Measurements from ENCODE around the gene PIK3R2.

PIK3R2 gene

DNA sequence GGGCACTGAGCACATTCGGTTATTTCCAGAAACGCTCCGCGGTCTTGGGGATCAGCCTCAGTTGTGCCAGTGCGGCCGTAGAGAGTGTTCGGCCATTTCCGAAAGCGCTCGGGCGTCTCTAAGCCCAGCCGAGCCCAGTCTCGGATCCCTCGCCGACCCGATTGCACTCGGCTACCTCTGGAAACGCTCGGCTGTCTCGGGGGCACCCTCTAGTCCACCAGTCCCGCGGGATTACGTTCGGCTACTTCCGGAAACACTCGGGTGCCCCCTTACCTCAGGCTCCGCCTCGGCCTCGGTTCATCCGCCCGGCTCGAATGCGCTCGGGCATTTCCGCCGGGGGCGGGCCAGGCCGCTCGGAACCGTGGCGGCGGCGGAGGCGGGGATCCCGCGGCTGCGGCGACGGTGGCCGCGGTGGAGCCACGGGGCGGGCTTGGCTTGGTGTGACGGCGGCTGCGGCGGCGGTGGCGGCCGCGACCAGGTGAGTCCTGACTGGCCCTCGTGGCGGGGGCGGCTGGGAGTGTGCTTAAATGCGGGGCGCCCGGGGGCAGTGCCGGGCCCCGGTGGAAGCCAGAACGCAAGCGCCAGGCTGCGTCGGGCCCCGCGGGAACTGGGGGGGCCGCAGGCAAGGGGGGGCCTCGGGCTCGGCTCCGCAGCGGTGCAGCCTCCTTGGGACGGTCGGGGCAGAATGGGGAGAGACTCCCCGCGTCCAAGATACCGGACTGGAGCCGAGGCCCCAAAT, at the start of gene PIK3R2:
Gene PIK3R2, plus strand, starts transcription at position 347 of the 739 bp plus-strand sequence. CDS start 2,717 bp downstream, outside the sequence.
- in situ Hi-C loops (cut with HindIII; ENCODE audit: low sequenced_read_pairs) = no loop called here

DNA sequence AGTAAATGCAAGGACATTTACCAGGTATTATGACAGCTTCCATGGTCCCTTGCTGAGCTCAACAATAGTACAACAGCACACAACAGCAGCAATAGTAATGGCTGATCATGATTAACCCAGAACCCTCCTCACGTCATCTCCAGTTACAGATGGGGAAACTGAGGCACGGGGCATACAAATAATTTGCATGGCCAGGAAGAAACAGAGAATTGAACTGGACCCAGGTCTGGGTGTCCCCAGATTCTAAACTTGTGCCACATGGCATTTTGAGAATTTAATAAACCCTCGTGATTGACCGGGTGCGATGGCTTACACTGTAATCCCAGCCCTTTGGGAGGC, 48.2 kb upstream of the PIK3R2 start:
- in situ Hi-C loops (cut with HindIII; ENCODE audit: low sequenced_read_pairs) = loop anchor here (10.0 kb wide), 1 partner anchor 80 kb away; no protein-coding TSS in a partner anchor

DNA sequence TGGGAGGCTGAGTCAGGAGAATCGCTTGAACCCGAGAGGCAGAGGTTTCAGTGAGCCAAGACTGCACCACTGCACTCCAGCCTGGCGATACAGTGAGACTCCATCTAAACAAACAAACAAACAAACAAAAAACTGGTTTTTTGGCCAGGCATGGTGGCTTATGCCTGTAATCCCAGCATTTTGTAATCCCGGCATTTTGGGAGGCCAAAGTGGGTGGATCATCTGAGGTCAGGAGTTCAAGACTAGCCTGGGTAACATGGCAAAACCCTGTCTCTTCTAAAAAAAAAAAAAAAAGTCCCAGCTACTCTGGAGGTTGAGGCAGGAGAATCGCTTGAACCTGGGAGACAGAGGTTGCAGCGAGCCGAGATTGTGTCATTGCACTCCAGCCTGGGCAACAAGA, 47.7 kb upstream of the PIK3R2 start:
- in situ Hi-C loops (cut with HindIII; ENCODE audit: low sequenced_read_pairs) = loop anchor here (10.0 kb wide), 1 partner anchor 80 kb away; no protein-coding TSS in a partner anchor

DNA sequence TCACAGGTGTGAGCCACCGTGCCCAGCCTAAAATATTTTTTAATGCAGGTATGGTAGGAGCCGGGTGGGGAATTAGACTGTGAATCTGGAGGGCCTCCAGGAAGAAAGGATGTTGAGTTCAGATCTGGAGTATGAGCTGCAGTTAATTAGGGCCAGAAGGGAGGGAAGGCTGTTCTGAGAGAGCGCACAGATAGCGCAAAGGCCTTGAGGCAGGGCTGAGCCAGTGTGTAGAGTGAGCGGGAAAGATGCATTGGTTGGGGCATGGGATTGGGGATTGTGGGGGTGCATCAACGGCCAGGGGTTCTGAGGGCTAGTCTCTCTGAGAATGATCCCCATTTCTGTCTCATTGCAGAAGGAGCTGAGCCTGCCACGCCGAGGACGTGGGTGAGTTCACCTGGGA, 45.7 kb upstream of the PIK3R2 start:
- in situ Hi-C loops (cut with HindIII; ENCODE audit: low sequenced_read_pairs) = loop anchor here (10.0 kb wide), 1 partner anchor 78 kb away; no protein-coding TSS in a partner anchor

DNA sequence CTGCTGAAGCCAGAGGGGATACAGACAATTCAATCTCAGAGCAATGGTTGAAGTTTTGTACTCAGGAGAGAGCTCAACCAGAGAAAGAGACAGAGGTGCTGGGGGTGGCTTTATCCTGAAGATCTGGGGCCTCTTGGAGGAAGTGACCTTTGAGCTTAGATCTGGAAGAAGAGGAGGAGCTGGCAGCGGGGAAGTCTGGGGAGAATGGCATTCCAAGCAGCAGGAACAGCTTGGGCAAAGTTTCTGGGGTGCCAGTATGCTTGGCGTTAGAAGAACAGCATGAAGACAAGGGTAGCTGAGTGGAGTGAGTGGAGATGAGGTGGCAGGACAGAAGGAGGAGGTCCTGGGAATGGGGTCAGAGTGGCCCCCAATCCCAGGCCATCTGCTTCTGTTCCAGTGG, 44.1 kb upstream of the PIK3R2 start:
- in situ Hi-C loops (cut with HindIII; ENCODE audit: low sequenced_read_pairs) = loop anchor here (10.0 kb wide), 1 partner anchor 76 kb away; no protein-coding TSS in a partner anchor

DNA sequence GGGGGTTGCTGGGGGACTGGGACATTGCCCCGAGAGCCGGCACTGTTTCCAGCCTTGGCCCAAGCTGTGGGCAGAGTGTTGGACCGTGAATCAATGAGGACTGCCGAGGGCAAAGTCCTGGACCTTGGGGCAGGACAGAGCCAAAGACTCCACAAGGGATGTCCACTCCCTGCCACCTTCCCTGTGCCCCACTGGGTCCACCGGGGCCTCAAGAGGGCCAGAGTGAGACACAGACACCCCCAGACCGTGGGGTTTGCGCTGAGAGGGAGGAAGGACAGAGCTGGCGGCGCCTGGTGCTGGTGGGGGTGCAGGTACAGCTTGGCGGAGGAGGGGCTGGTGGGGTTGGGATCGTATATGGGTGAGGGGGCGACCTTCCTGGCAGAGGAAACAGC, 43.6 kb upstream of the PIK3R2 start:
- in situ Hi-C loops (cut with HindIII; ENCODE audit: low sequenced_read_pairs) = loop anchor here (10.0 kb wide), 1 partner anchor 75 kb away; no protein-coding TSS in a partner anchor

DNA sequence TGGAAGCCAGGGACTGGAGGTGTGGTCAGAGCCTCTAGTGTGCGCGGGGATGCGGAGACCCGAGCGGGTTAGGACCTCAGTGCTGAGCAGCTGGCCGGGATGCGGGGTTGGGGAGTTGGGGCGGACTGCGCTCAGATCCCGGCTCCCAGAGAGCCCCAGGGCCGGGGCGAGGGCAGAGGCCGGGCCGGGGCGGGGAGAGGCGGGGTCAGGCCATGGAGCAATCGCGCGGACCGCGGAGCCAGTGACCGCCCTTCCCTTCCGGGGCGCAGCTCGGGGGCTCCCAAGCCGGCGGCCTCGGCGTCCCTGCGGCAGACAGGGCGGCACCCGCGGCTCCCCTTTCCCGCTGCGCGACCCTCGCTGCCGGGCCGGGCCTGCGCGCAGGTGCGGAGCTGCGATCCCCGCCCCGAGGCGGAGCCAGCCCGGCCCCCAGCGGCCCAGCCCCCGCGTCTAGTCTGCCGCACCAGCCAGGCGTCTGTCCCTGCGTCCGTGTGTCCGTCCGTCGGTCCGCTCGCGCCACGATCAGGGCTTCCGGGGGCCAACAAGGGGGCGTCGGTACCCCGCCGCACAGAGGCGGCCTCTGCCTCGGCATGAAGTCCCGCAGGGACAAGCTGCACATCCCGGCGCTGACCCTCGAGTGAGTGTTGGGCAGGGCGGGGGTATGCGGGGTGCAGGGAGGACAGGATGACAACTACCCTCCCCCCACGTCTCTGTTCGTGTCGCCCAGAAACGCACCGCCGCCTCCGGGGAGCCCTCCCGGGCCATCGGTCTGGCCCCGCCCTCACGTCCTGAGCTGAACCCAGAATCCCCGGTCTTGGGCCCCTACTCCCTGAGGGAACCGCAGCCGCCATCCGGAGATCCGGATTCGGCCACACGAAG, 43.0 kb upstream of the PIK3R2 start:
- in situ Hi-C loops (cut with HindIII; ENCODE audit: low sequenced_read_pairs) = loop anchor here (10.0 kb wide), 1 partner anchor 75 kb away; no protein-coding TSS in a partner anchor

DNA sequence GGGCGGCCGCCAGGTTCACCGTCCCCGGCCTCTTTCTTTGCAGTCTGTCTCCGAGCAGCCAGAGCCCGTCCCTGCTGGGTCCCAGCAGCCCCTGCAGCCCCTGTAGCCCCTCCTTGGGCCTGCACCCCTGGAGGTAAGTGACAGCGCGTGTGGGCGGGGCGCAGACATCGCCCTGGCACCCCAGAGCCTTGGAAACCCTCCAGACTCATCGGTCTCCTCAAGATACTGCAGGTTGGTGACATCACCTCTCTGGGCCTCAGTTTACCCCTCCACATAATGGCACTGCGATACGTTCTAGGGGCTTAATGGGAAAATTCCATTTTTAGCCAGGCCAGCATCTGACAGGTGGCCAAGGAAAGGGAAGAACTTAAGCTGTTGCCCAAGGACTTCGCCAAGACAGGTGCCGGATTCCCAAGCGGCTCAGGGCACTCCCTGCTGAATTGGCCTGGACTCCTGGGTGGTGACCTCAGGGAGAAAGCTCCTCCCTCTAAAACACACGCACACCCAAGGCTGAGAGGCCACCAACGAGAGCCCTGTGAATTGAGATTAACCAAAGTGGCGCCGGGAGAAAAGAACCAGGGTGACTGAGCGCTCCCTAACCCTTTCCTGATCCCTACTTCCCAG, 42.2 kb upstream of the PIK3R2 start:
- in situ Hi-C loops (cut with HindIII; ENCODE audit: low sequenced_read_pairs) = no loop called here

DNA sequence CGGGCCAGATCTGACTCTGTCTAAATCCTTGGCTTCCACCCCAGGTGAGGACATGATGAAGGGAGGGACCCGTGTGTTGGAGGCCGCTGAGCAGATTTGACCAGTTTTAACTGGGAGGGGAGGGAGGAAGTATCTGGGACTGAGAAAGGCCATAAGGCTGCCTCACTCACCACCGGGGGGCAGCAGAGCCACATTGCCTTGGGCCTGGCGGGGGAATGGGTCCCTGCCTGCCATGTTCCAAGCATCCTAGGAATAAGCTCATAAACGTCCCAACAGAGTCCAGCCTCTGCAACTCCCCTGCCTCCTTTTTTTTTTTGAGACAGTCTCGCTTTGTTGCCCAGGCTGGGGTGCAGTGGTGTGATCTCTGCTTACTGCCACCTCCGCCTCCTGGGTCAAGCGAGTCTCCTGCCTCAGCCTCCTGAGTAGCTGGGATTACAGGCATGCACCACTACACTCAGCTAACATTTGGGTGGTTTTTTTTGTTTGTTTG, 39.9 kb upstream of the PIK3R2 start:
- in situ Hi-C loops (cut with HindIII; ENCODE audit: low sequenced_read_pairs) = no loop called here

DNA sequence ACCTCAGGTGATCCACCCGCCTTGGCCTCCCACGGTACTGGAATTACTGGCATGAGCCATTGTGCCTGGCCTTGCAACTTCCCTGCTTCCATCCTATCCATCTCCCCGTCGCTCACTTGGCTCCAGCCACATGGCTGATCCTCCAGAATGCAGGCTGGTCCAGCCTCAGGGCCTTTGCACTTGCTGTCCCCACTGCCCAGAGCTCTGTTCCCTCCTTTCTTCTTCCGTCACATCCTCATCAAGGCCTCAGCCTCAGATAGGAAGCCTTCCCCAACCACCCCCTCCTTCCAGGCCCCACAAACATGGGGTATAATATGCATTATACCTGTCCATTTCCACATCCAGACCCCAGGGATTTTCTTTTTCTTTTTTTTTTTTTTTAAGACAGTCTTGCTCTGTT, 39.1 kb upstream of the PIK3R2 start:
- in situ Hi-C loops (cut with HindIII; ENCODE audit: low sequenced_read_pairs) = no loop called here

DNA sequence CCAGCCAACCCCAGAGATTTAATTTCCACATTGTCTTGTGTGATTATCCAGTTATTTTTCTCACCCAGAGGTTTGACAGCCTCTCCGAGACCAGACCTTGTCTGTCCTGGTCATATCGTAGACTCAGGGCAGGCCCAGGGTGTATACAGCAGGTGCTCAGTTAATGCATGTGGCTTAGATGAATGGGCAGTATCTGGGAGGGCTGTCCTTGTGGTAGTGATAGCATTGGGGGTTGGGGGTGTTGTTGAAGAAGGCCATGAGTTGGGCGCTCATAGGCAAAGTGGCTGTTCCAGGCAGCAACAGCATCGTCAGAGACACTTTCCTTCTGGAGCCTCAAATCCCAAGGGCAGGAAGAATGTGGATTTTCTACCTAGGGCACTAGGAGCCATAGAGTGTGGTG, 38.5 kb upstream of the PIK3R2 start:
- in situ Hi-C loops (cut with HindIII; ENCODE audit: low sequenced_read_pairs) = no loop called here

DNA sequence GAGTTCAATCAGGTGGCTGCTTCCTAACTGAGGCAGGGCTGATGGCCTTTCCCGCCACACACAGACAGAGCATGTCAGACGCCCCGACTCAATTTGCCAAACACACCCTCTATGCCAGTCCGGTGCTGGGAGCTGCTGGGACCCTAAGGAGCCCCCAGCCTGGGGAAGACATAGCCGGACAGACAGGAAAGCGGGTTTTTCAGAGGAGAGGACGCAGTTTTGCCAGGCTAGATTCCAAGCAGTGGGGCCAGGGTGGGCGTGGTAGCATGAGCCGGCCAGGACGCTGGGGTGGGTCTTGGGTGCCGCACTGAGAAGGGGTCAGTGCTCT, 35.6 kb upstream of the PIK3R2 start:
- in situ Hi-C loops (cut with HindIII; ENCODE audit: low sequenced_read_pairs) = no loop called here

DNA sequence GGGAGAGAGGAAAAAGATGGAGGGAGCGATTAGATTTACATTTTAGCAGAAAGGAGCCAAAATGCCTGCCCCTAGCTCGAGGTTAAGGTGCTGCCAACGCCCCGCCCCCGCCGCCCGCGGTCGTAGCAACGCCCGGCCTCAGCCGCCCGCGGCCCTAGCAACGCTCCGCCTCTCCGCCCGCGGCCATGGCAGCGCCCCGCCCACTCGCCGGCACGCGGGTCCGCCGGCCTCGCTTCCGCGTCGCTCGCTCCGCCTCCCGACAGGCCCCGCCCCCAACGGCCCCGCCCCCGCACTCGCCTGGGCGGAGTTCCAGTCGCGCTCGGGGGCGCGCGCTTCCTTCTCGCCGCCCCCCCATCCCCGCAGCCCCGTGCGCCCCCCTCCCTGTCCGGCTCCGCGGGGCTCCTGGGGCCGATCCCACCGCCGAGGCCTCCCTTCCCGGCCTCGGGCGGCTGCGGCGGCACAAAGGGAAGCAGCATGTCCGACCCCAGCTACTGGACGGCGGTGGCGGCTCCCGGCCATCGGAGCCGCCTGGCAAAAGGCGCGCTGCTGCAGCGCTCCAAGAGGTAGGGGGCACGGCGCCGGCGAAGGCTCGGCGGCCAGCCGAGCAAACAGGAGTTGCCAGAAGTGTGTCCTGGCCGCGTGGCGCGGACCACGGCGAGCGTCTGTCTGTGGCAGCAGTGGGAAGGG, 35.1 kb upstream of the PIK3R2 start:
- in situ Hi-C loops (cut with HindIII; ENCODE audit: low sequenced_read_pairs) = no loop called here

DNA sequence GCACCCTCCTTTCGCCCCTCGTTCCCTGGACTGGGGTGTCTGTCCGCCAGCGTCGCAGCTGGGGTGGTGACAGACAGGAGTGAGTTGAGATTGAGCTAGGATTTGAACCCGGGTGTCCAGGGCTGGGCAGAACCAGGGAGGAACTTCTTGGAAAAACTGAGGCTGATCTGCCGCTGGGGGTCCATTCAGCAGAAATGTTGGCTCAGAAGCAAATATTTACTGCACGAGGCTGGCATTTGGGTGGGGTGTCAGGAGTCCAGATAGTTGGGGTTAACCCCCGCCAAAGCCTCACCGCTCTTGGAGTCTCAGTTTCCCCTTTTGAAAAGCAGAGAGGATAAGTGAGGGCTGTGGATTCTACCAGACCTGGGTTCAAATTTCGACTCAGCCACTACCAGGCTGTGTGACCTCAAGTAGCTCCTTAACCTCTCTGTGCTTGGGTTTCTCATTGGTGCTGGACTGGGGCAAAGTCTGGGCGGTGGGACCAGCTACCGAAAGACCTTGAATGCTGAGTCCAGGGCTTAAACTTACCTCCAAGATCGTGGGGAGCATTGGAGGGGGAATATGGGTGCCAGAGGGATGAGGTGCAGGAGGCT, 34.4 kb upstream of the PIK3R2 start:
- in situ Hi-C loops (cut with HindIII; ENCODE audit: low sequenced_read_pairs) = no loop called here

DNA sequence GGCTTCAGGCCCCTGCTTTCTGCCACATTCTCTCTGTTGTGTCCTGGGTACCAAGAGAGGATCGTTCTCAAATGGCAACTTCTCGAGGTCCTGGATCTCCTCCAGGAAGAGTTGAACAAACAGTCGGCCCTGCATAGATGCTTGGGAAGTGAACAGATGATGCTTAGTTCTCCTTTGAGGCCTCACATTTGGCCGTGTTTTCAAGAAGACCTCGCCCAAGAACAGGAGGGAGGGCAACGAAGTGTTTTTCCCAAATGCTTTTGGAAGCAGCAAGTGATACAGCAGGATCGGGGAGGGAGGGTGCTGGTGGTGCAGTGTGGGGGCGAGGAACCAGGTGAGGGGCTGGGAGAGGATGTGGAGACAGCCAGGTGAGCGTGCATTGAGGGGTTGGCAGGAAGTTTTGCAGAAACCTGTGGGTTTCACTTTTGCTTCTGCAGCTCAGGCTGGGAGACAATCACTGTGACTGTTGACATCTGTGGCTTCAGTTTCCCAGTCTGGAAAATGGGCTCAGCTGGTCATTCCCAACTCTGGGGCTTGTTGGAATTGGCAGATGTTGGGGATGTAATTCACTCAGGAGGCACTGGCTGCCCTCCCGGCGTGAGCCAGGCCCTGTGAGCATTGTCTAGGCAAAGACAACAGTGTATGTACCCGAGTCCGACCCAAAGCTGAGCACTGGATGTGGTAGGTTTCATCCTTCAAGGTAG, 33.8 kb upstream of the PIK3R2 start:
- in situ Hi-C loops (cut with HindIII; ENCODE audit: low sequenced_read_pairs) = no loop called here

DNA sequence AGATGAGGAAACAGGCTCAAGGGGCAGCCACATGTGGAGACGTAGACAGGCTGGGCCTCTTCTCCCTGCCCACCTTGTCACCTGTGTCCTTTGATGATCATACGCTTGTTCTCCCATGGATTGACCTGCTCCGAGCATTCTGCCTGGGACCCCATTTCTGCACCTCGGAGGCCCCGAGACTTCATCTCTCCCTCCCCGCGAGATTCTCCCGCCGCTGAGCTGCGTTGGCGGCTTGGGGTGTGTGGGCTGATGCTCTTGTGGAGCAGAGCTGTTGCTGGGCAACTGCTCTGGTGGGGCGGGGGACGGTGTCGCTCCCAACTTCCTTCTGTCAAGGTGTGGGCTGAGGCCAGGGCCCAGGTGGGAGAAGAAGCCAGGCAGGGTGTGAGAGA, 33.3 kb upstream of the PIK3R2 start:
- in situ Hi-C loops (cut with HindIII; ENCODE audit: low sequenced_read_pairs) = loop anchor here (5.0 kb wide), 1 partner anchor 43 kb away; no protein-coding TSS in a partner anchor

DNA sequence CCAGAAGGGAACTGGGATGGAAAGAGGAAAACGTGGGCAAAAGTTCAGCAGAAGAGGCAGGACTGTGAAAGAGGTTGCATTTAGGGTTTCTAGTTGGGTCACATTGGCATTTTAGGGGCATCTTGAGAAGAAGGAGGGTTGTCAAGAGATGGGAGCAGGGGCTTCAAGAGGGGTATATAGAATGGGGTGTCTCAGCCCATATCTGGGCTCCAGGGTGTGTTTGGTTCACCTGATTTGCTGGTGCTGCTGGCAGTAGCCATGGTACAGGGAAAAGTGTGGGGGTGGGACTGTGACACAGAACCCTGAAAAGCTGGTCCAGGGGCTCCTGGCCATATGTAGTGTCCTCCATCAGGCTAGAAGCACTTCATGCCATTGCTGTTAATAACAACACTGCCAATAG, 32.8 kb upstream of the PIK3R2 start:
- in situ Hi-C loops (cut with HindIII; ENCODE audit: low sequenced_read_pairs) = loop anchor here (5.0 kb wide), 1 partner anchor 42 kb away; no protein-coding TSS in a partner anchor

DNA sequence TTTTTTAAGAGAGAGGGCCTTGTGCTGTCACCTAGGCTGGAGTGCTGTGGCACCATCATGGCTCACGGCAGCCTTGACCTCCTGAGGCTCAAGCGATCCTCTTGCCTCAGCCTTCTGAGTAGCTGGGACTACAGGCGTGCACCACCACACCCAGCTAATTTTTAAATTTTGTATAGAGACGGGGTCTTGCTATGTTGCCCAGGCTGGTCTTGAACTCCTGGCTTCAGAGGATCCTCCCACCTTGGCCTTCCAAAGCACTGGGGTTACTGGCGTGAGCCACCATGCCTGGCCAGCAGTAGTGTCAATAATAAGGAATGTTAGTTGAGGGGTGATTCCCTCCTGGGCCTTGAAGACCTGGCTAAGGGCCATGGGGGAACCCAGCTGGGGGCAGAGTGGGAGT, 31.8 kb upstream of the PIK3R2 start:
- in situ Hi-C loops (cut with HindIII; ENCODE audit: low sequenced_read_pairs) = loop anchor here (5.0 kb wide), 1 partner anchor 41 kb away; no protein-coding TSS in a partner anchor

DNA sequence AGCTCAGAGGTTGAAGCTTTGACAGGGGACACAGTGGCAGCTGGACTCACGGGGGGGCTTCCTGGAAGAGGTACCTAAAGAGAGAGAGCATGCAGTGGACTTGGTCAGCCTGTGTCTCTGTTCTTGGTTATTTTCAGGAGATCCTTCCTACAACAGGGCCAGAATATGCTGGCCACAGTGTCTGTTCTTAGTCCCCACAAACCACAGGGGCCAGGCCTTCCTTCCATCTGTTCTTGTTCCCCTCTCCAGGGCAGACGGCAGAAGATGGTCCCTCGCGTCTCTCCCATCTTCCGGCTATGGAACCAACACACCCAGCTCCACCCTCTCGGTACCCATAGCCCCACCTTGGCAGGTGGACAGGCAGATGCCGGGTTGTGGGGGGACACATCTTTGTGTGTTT, 30.5 kb upstream of the PIK3R2 start:
- in situ Hi-C loops (cut with HindIII; ENCODE audit: low sequenced_read_pairs) = loop anchor here (5.0 kb wide), 1 partner anchor 40 kb away; no protein-coding TSS in a partner anchor

Measured in endothelial cell of hepatic sinusoid (primary cell).